Spinal cord (tissue), 10 donors: ENCODE data around the gene AGO4. TPM values are rescaled to one million over a fixed set of nuclear protein-coding genes. Genes with fewer than 3 reads are reported as not detected.

Source experiments
- DNase-seq, 6 donors: peaks; one replicate each; pipeline versions ENCODE4 v3.0.0 to v3.0.0-alpha.2; 2013 to 2015; ENCODE audit warnings: low spot score in 6 of 6, low read depth in 4 of 6
- H3K27ac ChIP-seq: one replicate; pipeline ENCODE4 v1.5.1; 2013; ENCODE audit warnings: low read depth, low read length, control low read depth
- H3K27me3 ChIP-seq: one replicate; pipeline ENCODE4 v1.6.1; 2013; ENCODE audit warnings: low read length; ENCODE audit not compliant: control insufficient read depth, insufficient read depth
- H3K36me3 ChIP-seq: one replicate; pipeline ENCODE4 v1.6.1; 2013; ENCODE audit warnings: low read length; ENCODE audit not compliant: control insufficient read depth, insufficient read depth
- H3K4me1 ChIP-seq: one replicate; pipeline ENCODE4 v1.6.1; 2013; ENCODE audit warnings: low read length; ENCODE audit not compliant: control insufficient read depth, insufficient read depth
- H3K4me3 ChIP-seq: one replicate; pipeline ENCODE4 v1.5.1; 2013; ENCODE audit warnings: low read depth, low read length, control low read depth
- H3K9me3 ChIP-seq: one replicate; pipeline ENCODE4 v1.6.1; 2013; ENCODE audit warnings: low read length; ENCODE audit not compliant: control insufficient read depth, insufficient read depth
- WGBS: methylation state at CpG from one replicate; pipeline ENCODE4 v1.1.5; 2013; ENCODE audit warnings: missing lambda C conversion rate; ENCODE audit not compliant: insufficient coverage; 5-methylcytosine and 5-hydroxymethylcytosine counted together
- polyA plus RNA-seq, 2 donors: library from polyadenylated mRNA; unstranded; fragments of 120-200 nt; gene quantifications; one replicate each; pipeline ENCODE4 v1.2.1, GENCODE V29; 2013; ENCODE audit not compliant: insufficient read length in 2 of 2
- total RNA-seq, 2 donors: library from RNA; depleted of rRNA in 1 of 2; stranded (reverse); fragments of 120-200 nt in 1 of 2; fragments of >200 nt in 1 of 2; gene quantifications; one replicate each; pipeline versions ENCODE4 v1.2.3 to v1.2.4, GENCODE V29; 2013 to 2014
- donor health status: healthy.

The AGO4 gene
- total and polyA plus RNA-seq, 4 donors: 18.7 to 27.0 (median 23.9) TPM

GRCh38 chr1:35838693-35839245, 31.0 kb downstream of the AGO4 start:
- H3K4me1 ChIP-seq: no peaks in the 10 kb centered on the region
- no peaks in the 10 kb centered on the region for H3K27me3 ChIP-seq
- H3K4me3 ChIP-seq: no peak overlapping the region
- H3K9me3 ChIP-seq: no peaks in the 10 kb centered on the region
- H3K27ac ChIP-seq: no peak overlapping the region
- DNase-seq: no peak
- 100% methylated on average over 4 of the region's 8 CpGs for WGBS
- peaks cover 66% of the 10 kb centered on the region for H3K36me3 ChIP-seq

- no peaks in the 10 kb centered on the region for H3K27me3 ChIP-seq
- peak overlapping the region; percentile 45 for H3K27ac ChIP-seq
- peaks cover 40% of the 10 kb centered on the region for H3K36me3 ChIP-seq
- WGBS: 80% methylated on average over 1 of the region's 1 CpG
- peak in 2 of 6 donors; percentile 5 to 16 for DNase-seq
- peaks cover 3% of the 10 kb centered on the region for H3K4me1 ChIP-seq
- no peak overlapping the region for H3K4me3 ChIP-seq
- no peaks in the 10 kb centered on the region for H3K9me3 ChIP-seq
Measured at GRCh38 chr1:35844826-35845225, 37.0 kb downstream of the AGO4 start.

- 0% methylated on average over 1 of the region's 1 CpG for WGBS
- DNase-seq: peak in 2 of 6 donors; percentile 54 to 66
- Histone ChIP-seq H3K4me3 (no peak overlapping the region), H3K4me1 (peaks cover 5% of the 10 kb centered on the region), H3K27ac (peak overlapping the region; percentile 47), H3K27me3 (no peaks in the 10 kb centered on the region), H3K36me3 (peaks cover 46% of the 10 kb centered on the region), H3K9me3 (no peaks in the 10 kb centered on the region)
Measured at GRCh38 chr1:35845766-35846165, 38.0 kb downstream of the AGO4 start.

GRCh38 chr1:35847935-35848565, 40.2 kb downstream of the AGO4 start:
- H3K4me3 ChIP-seq: no peak overlapping the region
- no peaks in the 10 kb centered on the region for H3K27me3 ChIP-seq
- peaks cover 5% of the 10 kb centered on the region for H3K4me1 ChIP-seq
- DNase-seq: no peak
- peaks cover 32% of the 10 kb centered on the region for H3K36me3 ChIP-seq
- H3K27ac ChIP-seq: no peak overlapping the region
- WGBS: no CpG with 5 or more reads among the region's 1 CpG
- H3K9me3 ChIP-seq: no peaks in the 10 kb centered on the region

GRCh38 chr1:35850051-35850450, 42.2 kb downstream of the AGO4 start:
- Histone ChIP-seq H3K4me3 (no peak overlapping the region), H3K27me3 (no peaks in the 10 kb centered on the region), H3K4me1 (peaks cover 5% of the 10 kb centered on the region), H3K36me3 (peaks cover 28% of the 10 kb centered on the region), H3K27ac (no peak overlapping the region), H3K9me3 (no peaks in the 10 kb centered on the region)
- DNase-seq: no peak
- 92% methylated on average over 2 of the region's 2 CpGs for WGBS

GRCh38 chr1:35850716-35851115, 42.9 kb downstream of the AGO4 start:
- Histone ChIP-seq H3K36me3 (peaks cover 26% of the 10 kb centered on the region), H3K9me3 (no peaks in the 10 kb centered on the region), H3K4me3 (no peak overlapping the region), H3K27ac (peak overlapping the region; percentile 85), H3K27me3 (no peaks in the 10 kb centered on the region), H3K4me1 (peaks cover 2% of the 10 kb centered on the region)
- 83% methylated on average over 2 of the region's 5 CpGs for WGBS
- DNase-seq: no peak

- Histone ChIP-seq H3K4me3 (no peak overlapping the region), H3K27ac (peak overlapping the region; percentile 85), H3K36me3 (peaks cover 24% of the 10 kb centered on the region), H3K27me3 (no peaks in the 10 kb centered on the region), H3K4me1 (peaks cover 2% of the 10 kb centered on the region), H3K9me3 (no peaks in the 10 kb centered on the region)
- WGBS: 44% methylated on average over 1 of the region's 3 CpGs
- peak; percentile 7 to 85 (median 34) for DNase-seq
Measured at GRCh38 chr1:35851132-35851869, 43.5 kb downstream of the AGO4 start.

GRCh38 chr1:35852241-35852640, 44.4 kb downstream of the AGO4 start:
- Histone ChIP-seq H3K27ac (no peak overlapping the region), H3K9me3 (no peaks in the 10 kb centered on the region), H3K27me3 (no peaks in the 10 kb centered on the region), H3K4me1 (peaks cover 2% of the 10 kb centered on the region), H3K36me3 (peaks cover 28% of the 10 kb centered on the region), H3K4me3 (no peak overlapping the region)
- DNase-seq: no peak
- no CpG with 5 or more reads among the region's 2 CpGs for whole genome bisulfite sequencing

GRCh38 chr1:35854989-35855700, 47.3 kb downstream of the AGO4 start:
- peaks cover 27% of the 10 kb centered on the region for H3K36me3 ChIP-seq

More at GRCh38 chr1:35854989-35855700, 47.3 kb downstream of the AGO4 start:
- WGBS: 53% methylated on average over 5 of the region's 9 CpGs
- Histone ChIP-seq H3K4me1 (peaks cover 2% of the 10 kb centered on the region), H3K27ac (no peak overlapping the region), H3K27me3 (no peaks in the 10 kb centered on the region), H3K4me3 (no peak overlapping the region), H3K9me3 (no peaks in the 10 kb centered on the region)
- DNase-seq: no peak
